Measurements from ENCODE around the gene LKAAEAR1.
A peak's percentile ranks its signal among the peaks of the same experiment; 100 is the strongest.

LKAAEAR1 gene

DNA sequence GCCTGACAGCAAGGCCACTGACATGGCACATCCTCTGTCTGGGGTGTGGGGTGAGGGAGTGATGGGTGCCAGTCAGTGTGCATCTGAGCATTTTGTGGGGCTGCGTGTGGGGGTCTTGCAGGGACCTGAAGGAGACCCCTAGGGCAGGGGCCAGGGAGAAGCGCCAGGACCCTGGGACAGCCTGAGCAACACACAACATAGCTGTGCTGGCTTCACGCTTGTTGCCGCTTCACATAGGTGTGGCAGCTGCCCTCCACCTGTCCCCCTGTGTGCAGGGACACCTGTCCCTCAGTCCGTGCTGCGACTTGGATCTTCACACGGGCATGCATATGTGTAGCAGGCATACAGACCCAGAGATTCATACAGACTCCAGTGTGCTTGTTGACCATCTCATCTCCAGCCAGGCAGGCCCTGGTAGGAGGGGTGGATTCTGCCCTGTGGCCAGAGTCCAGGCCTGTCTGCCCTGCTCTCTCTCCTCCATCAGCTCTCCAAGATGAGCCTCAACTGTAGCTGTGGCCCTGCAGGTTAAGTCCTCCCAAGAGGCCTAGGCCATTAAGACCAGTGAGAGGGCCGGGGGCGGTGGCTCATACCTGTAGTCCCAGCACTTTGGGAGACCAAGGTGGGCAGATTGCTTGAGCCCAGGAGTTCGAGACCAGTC, 26.3 kb upstream of the LKAAEAR1 start:
- DNase-seq: no peak

GRCh38 chr20:64109831-64110391, 25.7 kb upstream of the LKAAEAR1 start:
- DNase-seq: no peak

- no peak for DNase-seq
These were observed 24.8 kb upstream of the LKAAEAR1 start for GRCh38 chr20:64108731-64109681.

DNA sequence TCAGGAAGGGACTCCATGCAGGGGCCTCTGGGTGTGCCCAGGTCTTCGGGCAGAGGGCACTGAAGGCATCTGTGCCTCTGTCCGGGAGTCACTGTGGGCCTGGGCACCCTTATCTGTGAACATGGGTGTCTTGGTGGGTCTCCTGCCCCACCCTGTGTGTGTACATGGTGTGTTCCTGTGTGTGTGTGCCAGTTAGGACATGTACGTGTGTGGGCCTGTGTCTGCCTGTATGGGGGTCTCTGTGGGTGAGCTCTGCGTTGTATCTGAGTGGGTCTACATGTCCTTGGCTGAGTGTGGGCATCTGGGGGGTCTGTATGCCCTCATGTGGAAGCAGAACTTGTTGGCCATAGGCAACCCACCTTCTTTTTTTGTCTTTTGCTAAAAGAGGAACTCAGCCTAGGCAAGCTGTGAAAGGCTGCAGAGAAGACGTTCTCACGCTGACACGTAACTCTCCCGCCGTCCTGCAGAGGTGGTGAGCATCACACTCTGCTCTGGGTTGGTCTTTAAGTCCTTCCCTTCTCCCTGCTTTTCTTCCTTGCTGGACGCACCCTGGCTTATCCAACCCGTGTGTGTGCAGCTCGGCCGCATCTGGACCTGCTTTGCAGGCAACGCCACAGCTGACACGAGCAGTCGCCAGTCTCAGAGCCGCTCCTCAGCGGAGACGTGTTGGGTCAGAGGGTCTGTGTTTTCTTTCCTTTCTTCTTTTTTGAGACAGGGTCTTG, 23.7 kb upstream of the LKAAEAR1 start:
- DNase-seq: no peak

- DNase-seq: no peak
These were observed 23.0 kb upstream of the LKAAEAR1 start, which contains the start of gene NPBWR2 for GRCh38 chr20:64106981-64107735. TSS of gene NPBWR2 (minus strand) at chr20:64107565. CDS start at chr20:64106831, 734 bp downstream.

DNA sequence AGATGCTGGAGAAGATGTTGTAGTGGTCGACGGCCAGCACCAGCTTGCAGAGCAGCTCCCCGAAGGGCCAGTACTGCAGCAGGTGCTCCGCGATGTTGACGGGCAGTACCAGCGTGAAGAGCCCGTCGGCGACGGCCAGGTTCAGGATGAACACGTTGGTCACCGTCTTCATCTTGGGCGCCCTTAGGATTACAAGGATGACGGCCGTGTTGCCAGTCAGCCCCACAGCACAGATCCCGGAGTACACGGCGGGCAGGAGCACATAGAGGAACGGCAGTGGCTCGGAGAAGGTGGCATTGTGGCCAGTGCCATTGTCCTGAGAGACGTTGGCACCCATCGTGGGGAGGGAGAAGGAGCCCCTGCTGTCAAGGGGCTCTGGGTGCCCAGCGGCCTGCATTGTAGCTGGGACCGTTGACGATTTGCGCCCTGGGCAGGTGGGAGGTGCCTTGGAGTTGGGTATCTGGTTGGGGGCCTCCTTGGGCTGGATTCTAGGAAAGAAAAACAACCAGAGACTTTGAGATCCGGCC, 22.3 kb upstream of the LKAAEAR1 start:
- no peak for DNase-seq

- no peak for DNase-seq
These were observed 21.7 kb upstream of the LKAAEAR1 start for GRCh38 chr20:64105846-64106434.

DNA sequence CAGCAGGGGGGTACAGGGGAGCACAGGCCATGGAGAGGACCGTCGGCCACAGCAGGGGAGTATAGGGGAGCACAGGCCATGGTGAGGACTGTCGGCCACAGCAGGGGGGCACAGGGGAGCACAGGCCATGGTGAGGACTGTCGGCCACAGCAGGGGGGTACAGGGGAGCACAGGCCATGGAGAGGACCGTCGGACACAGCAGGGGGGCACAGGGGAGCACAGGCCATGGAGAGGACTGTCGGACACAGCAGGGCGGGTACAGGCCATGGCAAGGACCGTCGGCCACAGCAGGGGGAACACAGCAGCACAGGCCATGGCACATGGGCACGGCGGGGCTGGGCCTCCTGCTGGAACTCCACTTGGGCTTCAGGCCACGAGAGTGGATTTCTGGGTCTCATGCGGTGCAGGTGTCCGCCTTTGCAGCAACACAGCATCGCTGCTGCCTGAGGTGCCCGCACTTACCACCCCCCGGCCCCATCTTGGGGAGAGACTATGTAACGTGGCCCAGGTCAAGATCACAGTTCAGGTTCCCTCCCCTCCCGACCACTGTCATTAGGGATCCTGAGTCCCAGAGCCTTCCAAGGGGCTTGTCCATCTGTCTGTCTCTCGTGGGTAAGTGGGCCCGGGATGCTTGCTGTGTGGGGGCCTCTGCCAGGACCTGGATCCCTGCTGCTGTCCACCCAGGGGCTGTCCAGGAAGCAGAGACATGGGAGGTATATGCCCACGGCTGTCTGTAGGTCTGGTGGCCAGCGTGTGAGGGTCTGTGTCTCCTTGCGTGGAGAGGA, 20.7 kb upstream of the LKAAEAR1 start:
- no peak for DNase-seq

DNA sequence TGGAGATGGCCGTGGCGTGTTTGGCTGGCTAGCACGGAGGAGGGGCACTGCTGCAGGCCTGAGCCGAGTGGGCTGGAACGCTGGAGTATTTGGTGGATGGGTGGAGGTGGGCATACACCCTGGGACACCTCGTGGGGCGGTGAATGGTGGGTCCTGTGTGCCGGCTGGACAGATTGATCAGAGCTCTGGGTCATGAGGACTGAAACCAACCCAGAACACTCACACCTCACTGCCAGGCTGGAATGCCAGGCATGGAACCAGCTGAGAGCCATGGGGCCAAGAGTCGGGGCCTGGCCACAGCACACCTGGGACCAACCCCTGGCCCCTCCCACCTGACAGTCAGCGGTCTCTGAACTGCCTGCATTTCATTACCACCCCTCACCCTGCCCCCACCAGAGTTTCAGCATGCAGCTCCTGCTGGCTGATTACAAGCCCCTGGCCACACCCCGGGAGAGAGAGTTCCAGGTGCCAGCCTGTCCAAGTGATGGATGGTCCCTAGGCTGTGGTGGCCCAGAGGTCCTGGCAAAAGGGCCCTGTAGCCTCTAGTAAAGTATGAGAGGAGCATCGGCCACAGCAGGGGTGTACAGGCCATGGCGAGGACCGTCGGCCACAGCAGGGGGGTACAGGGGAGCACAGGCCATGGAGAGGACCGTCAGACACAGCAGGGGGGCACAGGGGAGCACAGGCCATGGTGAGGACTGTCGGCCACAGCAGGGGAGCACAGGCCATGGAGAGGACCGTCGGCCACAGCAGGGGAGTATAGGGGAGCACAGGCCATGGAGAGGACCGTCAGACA, 19.9 kb upstream of the LKAAEAR1 start:
- no peak for DNase-seq

- peak; percentile 40 for DNase-seq
These were observed 18.6 kb upstream of the LKAAEAR1 start for GRCh38 chr20:64102647-64103354.

GRCh38 chr20:64101731-64102621, 17.8 kb upstream of the LKAAEAR1 start:
- no peak for DNase-seq

DNA sequence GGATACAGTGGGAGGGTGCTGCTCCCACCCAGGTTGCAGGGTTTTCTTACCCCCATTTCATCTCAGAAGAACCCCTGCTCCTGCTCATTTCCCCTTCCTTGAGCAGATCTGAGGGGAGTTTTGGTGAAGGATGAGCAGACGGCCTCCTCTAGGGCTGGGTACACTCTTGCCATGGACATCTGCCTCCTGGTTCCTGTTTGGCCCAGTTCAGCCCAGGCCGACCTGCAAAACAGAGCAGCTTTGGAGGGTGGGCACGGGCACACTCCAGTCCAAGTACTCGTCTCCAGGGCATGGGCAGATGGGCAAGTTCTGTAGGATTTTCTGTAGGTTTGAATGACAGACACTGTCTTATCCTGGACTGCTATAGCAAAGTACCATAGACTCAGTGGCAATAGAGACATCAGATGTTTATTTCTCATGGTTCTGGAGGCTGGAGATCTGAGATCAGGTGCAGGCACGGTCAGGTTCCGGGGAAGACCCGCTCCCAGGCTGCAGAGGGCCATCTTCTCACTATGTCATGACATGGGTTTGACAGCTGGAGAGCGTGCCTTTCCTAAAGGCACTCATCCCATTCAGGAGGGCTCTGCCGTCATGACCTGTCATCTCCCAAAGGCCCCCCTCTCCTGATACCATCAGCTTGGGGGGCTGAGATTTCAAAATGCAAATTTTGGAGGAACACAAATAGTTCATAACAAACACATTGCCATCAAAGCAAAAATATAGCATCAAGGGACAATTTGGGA, 16.9 kb upstream of the LKAAEAR1 start:
- DNase-seq: no peak

DNA sequence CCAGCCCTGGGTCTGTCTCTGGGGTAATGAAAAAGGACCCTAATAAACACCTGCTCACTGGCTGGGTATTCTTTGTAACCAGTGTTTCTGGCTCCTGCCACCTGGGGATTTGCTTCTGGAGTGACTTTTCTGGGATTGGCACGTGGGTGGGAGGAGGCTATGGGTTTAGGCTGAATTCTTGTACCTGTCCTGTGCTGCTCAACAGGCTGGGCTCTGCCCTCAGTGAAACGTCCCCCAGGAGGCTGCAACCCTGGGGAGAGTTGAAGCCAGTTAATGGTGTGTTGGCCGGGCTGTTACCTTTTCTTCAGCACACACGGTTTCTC, 16.3 kb upstream of the LKAAEAR1 start:
- DNase-seq: no peak

GRCh38 chr20:64099880-64100565, 15.8 kb upstream of the LKAAEAR1 start:
- DNase-seq: no peak

DNA sequence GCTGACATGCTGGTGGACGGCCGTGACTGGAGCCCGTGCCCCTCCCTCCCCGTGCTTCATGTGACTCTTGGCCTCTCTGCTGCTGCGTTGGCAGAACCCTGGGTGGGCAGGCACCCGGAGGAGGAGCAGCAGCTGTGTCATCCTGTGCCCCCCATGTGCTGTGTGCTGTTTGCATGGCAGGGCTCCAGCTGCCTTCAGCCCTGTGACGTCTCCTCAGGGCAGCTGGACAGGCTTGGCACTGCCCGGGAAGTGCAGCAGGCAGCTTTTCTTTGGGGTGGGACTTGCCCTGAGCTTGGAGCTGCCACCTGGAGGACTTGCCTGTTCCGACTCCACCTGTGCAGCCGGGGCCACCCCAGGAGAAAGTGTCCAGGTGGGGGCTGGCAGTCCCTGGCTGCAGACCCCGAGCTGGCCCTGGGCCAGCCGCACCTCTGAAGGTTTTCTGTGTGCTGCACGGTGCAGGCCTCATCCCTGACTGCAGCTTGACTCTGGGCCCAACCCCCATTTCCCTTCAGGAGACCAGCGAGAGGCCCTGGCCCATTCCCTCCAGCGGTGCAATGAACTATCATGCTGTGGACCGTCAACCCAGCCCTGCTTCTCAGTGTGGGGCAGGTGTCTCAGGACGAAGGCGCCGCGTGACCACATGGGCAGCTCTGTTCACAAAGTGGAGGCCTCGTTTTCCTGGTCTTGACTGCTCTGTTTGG, 15.0 kb upstream of the LKAAEAR1 start:
- peak; percentile 47 for DNase-seq

DNA sequence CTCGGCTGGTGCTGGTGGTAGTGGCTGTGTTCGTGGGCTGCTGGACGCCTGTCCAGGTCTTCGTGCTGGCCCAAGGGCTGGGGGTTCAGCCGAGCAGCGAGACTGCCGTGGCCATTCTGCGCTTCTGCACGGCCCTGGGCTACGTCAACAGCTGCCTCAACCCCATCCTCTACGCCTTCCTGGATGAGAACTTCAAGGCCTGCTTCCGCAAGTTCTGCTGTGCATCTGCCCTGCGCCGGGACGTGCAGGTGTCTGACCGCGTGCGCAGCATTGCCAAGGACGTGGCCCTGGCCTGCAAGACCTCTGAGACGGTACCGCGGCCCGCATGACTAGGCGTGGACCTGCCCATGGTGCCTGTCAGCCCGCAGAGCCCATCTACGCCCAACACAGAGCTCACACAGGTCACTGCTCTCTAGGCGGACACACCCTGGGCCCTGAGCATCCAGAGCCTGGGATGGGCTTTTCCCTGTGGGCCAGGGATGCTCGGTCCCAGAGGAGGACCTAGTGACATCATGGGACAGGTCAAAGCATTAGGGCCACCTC, 14.3 kb upstream of the LKAAEAR1 start:
- no peak for DNase-seq
